Measurements from ENCODE around the gene SLC9C1.

GRCh38 chr3:112132975-112133448 is 161.0 kb downstream of the SLC9C1 start, which contains the start of gene GCSAM:
- TF ChIP-seq POLR2A (IDR thresholded peaks at IDR 0.05) (no peak), CTCF (IDR thresholded peaks at IDR 0.05) (no peak)
